ENCODE measurements around the gene PLEKHA8.

Gene PLEKHA8

DNA sequence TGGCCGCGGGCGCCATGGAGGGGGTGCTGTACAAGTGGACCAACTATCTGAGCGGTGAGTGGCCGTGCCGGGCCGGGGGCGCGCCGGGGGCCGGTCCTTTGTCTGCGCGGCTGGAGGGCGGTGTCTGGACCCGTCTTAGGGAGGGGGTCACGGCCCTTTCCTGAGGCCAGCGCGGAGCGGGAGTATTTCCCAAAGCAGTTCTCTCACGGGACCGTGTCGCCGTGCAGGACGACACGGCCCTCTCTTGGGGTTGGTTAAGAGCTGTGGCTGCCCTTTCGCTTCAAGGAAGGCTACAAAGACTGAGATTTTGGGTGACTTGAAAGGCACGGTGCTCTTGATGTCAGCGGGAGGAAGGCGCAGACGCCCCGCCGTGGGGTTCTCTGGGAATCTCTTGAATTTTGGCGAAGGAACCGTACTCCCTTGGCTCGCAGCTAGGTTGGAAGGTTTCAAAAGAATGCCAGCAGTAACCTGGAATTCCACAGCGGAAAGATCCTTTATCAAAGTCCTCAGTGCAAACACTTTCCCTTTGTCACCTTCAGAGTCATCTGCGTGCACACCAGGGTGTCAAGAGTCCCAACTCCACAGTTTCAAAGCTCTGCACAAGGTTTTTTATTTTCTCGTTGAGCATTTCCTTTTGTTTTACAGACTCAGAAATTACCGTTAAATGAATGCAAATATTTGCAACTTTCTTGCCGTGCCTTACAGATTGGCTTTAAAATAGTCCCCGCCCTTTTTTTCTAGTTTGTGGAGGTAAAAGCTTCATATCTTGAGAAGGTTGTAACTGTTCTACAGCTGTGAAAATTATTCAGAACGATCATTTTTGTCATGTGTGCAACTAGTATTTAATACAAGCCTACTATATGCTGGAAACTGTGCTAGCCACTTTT is 780 bp downstream of the PLEKHA8 start:
- Mint-ChIP-seq H3K36me3 (ENCODE audit: insufficient read depth) (peaks cover 13% of the 10 kb centered on the region), H3K4me3 (no peak overlapping the region), H3K27me3 (no peaks in the 10 kb centered on the region), H3K27ac (peak overlapping the region in 1 of 2 donors; percentile 75), H3K4me1 (ENCODE audit: low read depth in 2 of 2) (peaks cover 17 to 27% of the 10 kb centered on the region in 2 donors), H3K9me3 (no peaks in the 10 kb centered on the region)
- peak; percentile 6 to 29 (median 16) for DNase-seq
- ATAC-seq (replicated peaks), result peak; percentile 19

DNA sequence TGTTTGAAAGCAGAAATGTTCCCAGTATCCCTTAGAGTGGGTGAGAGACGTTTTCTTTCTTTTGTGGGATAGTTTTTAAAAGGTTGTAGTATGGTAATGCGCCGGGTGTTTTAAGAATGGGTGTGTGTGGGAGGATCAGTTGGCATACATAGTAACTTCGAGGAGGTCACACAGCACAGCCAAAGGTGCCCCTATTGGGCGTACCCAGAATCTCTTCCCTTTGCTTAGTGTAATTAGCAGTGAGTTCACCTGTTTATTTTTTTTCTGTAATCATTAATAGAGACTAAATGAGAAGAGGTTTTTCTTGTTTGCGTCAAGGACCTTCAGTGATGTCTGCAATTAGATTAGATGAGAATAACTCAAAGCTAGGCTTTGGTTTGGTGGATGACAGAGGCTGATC is 1.5 kb downstream of the PLEKHA8 start:
- ATAC-seq (replicated peaks) (no peak), DNase-seq (no peak)
- Mint-ChIP-seq H3K4me3 (no peak overlapping the region), H3K9me3 (no peaks in the 10 kb centered on the region), H3K36me3 (ENCODE audit: insufficient read depth) (peaks cover 13% of the 10 kb centered on the region), H3K27me3 (no peaks in the 10 kb centered on the region), H3K4me1 (ENCODE audit: low read depth in 2 of 2) (peaks cover 17 to 26% of the 10 kb centered on the region in 2 donors), H3K27ac (peak overlapping the region in 1 of 2 donors; percentile 75)

DNA sequence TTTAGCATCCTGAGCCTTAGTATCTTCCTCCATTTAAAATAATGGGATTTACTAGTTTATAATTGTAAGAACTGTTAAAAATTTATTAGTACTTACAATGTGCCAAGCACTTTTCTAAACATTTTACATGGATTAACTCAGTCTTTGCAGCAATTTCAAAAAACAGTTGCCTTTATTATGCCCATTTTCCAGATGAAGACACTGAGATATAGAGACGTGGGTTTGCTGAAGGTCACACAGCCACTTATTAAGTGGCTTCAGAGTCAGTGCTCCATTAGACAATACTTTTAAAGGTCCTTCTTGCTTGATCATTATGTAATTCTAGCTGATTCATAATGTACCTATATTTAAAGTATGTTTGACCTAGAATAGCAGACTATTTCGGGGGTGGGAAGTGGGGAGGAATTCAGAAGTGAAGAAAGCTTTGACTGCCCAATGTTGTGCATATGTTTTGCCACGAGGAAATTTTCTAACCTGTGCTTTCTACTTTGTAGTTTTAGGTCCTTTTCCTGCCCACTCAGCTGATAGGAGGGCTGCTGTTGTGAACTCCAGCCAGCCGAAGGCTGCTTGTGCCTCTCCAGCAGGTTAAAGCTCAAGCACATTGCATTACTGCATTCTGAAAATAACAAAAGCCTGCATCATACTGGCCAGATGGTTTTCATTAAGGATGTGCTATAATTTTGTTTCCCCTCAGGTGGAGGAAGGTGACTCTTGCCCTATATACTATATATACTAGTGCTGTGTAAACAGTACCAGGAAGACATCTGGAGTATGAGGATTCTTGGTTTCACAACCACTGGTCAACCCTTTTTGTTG is 4.3 kb downstream of the PLEKHA8 start:
- Mint-ChIP-seq H3K36me3 (ENCODE audit: insufficient read depth) (peaks cover 6% of the 10 kb centered on the region), H3K4me1 (ENCODE audit: low read depth in 2 of 2) (peaks cover 5 to 10% of the 10 kb centered on the region in 2 donors), H3K27ac (no peak overlapping the region), H3K27me3 (no peaks in the 10 kb centered on the region), H3K9me3 (no peaks in the 10 kb centered on the region), H3K4me3 (no peak overlapping the region)
- DNase-seq, result no peak
- no peak for ATAC-seq (replicated peaks)

DNA sequence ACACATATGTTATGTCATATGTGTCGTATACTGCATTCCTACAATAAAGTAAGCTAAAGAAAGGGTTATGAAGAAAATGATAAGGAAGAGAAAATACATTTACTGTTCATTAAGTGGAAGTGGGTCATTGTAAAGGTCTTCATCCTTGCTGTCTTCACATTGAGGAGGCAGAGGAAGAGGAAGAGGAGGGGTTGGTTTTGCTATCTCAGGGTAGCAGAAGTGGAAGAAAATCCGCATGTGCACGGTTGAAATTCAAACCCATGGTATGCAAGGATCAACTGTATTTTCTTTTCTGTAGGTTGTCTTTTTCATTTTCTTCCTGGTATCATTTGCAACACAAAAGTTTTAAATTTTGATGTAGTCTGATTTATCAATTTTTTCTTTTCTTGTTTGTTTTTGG is 6.3 kb downstream of the PLEKHA8 start:
- Mint-ChIP-seq H3K27me3 (no peaks in the 10 kb centered on the region), H3K27ac (no peak overlapping the region), H3K4me1 (ENCODE audit: low read depth in 2 of 2) (peaks cover under 1 to 4% of the 10 kb centered on the region in 2 donors), H3K9me3 (no peaks in the 10 kb centered on the region), H3K36me3 (ENCODE audit: insufficient read depth) (peaks cover 4% of the 10 kb centered on the region), H3K4me3 (no peak overlapping the region)
- ATAC-seq (replicated peaks), result no peak
- DNase-seq, result no peak

DNA sequence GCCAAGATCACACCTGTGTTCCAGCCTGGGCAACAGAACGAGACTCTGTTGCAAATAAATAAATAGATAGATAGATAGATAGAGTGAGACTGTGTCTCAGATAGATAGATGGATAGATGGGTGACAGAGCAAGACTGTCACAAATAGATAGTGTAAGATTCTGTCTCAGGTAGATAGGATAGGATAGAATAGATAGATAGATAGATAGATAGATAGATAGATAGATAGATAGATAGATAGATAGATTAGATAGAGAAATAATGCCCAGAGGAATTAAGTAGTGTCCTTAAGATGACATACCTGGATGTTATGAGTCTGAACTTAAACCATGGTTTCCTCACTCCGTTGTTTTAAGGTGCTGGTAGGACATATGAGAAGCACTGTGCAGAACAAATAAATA is 8.0 kb downstream of the PLEKHA8 start:
- no peak for ATAC-seq (replicated peaks)

DNA sequence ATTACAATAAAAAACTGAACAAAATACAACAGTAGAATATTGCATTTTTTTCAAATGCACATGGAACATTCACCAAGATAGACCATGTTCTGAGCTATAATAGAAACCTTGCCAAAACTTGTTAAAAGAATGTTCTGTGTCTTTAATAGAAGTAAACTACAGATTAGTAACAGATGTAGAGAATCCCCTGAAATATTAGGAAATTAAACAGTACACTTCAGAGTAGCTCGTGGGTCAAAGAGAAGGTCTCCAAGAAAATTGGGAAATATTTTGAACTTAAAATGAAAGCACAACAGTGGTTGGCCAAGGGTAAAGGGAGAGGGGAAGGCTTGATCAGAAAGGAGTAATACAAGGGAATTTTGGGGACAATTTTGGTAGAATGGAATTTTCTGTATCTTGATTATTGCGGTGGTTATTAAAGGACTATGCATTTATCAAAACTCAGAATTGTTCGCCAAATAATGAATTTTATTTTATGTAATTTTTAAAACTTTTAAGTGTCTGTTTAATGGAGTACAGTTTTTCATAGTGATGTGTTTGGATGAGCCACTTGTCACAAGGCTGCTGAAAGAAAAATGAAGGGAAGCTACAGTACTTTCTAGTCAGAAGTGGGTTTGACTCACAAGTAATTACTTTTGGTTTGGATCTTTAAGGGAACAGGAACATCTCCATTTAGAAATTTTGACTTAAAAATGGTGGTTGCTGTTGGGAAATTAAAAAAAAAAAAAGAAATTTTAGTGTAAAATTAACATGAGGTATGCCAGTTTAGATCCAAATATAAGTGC is 10.2 kb downstream of the PLEKHA8 start:
- Mint-ChIP-seq H3K36me3 (ENCODE audit: insufficient read depth) (peaks cover 4% of the 10 kb centered on the region), H3K27me3 (no peaks in the 10 kb centered on the region), H3K9me3 (no peaks in the 10 kb centered on the region), H3K27ac (no peak overlapping the region), H3K4me1 (ENCODE audit: low read depth in 2 of 2) (peaks cover 9 to 25% of the 10 kb centered on the region in 2 donors), H3K4me3 (no peak overlapping the region)
- DNase-seq (no peak), ATAC-seq (replicated peaks) (no peak)

More for the DNA sequence above, 8.0 kb downstream of the PLEKHA8 start:
- no peak overlapping the region for H3K4me3 Mint-ChIP-seq
- DNase-seq, result no peak
- H3K9me3 Mint-ChIP-seq, result no peaks in the 10 kb centered on the region
- no peak overlapping the region for H3K27ac Mint-ChIP-seq
- H3K4me1 Mint-ChIP-seq (ENCODE audit: low read depth in 2 of 2), result peaks cover 7 to 17% of the 10 kb centered on the region in 2 donors
- peaks cover 4% of the 10 kb centered on the region for H3K36me3 Mint-ChIP-seq (ENCODE audit: insufficient read depth)
- H3K27me3 Mint-ChIP-seq, result no peaks in the 10 kb centered on the region

DNA sequence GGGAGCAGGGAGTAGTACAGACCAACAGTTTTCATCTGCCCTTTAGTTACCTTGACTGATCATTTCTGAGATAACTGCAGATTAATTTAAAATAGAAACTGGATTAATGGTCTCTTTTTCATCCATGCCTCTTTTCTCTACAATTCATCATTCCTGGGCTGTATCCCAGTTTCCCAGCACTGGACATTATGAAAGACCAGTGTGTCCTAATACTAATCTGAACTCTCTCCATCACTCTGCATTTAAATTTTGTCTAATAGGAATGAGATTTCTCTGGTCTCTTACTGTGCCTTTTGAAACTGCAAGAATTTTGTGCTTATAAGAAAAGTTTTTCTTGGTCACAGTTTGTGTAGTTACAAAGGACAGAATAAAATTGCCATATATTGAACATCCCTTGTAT is 12.7 kb downstream of the PLEKHA8 start:
- Mint-ChIP-seq H3K36me3 (ENCODE audit: insufficient read depth) (peaks cover 4% of the 10 kb centered on the region), H3K9me3 (no peaks in the 10 kb centered on the region), H3K4me3 (no peak overlapping the region), H3K27me3 (no peaks in the 10 kb centered on the region), H3K27ac (no peak overlapping the region), H3K4me1 (ENCODE audit: low read depth in 2 of 2) (peaks cover 9 to 25% of the 10 kb centered on the region in 2 donors)
- DNase-seq, result no peak
- no peak for ATAC-seq (replicated peaks)

DNA sequence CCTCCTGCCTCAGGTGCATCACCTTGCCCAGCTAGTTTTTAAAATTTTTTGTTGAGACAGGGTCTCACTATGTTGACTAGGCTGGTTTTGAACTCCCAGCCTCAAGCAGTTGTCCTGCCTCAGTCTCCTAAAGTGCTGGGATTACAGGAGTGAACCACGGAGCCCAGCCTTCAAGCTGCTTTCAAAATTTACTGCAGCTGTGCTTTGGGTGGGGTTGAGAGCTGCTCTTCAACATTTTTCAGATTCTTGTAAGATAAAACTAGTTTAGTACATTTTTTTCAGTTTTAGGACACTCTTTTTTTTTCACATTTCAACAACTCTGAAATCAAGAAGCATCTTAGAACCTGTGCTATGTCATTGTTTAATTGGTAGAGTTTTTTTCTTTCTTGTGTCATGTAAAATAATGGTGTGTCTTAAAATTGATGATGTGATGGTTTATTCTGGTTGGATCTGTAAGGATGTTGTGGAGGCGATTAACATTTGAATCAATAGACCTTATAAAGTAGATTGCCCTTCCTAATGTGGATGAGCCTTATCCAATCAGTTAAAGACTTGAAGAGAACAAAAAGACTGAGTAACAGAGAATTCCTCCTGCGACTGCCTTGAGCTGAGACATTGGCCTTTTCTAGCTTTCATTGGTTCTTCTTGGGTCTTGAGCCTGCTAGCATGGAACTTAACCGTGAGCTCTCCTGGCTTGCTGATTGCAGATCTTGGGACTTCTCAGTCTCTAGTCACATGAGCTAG is 13.5 kb downstream of the PLEKHA8 start:
- no peak for ATAC-seq (replicated peaks)
- Mint-ChIP-seq H3K4me1 (ENCODE audit: low read depth in 2 of 2) (peaks cover 9 to 25% of the 10 kb centered on the region in 2 donors), H3K27me3 (no peaks in the 10 kb centered on the region), H3K4me3 (no peak overlapping the region), H3K9me3 (no peaks in the 10 kb centered on the region), H3K36me3 (ENCODE audit: insufficient read depth) (peaks cover 4% of the 10 kb centered on the region), H3K27ac (no peak overlapping the region)
- DNase-seq, result no peak

DNA sequence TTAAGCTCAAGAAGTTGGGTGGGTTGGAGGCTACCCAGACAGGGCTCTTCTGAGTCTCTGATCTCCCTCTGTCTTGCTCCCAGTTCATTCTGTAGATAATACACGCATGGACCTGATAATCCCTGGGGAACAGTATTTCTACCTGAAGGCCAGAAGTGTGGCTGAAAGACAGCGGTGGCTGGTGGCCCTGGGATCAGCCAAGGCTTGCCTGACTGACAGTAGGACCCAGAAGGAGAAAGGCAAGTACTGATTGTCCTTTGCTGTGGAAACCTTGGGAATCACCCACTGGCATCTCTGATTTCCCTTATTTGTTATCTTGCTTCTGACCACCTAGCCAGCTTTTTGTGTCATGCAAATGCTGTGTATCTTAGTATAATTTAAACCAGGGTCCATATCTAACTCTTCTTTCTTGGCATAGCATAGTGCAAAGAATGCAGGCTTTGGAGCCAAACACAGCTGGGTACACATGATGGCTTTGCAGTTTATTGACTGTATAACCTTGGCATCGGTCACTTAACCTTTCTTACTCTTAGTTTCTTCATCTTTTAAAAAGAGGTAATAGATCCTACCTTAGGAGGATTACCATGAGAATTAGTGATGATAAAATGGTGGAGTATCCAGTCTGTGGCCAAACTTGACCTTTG is 18.0 kb downstream of the PLEKHA8 start:
- Mint-ChIP-seq H3K9me3 (no peaks in the 10 kb centered on the region), H3K27ac (no peak overlapping the region), H3K4me1 (ENCODE audit: low read depth in 2 of 2) (peaks cover 2 to 8% of the 10 kb centered on the region in 2 donors), H3K36me3 (ENCODE audit: insufficient read depth) (peaks cover 5% of the 10 kb centered on the region), H3K4me3 (no peak overlapping the region), H3K27me3 (no peaks in the 10 kb centered on the region)
- DNase-seq (no peak), ATAC-seq (replicated peaks) (no peak)

DNA sequence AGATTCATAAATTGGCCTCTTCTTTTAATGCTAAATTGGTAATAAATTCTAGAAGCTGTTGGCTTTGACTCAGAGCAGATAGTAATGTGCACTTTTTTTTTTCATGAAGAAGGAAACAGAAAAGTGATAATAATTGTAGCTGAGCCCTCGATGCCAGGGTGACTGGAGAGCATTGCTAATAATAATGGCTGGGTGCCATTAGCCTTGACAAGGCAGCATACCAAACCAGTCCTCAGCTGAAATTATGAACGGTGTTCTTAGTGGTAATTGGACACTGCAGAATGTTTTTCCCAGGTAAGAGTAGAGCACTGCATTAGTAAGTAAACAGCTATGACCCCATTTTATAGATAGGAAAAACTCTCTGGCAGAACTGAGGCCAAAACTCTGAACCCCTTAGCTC is 18.9 kb downstream of the PLEKHA8 start:
- peaks cover 2% of the 10 kb centered on the region in 2 donors for H3K4me1 Mint-ChIP-seq (ENCODE audit: low read depth in 2 of 2)
- no peak overlapping the region for H3K27ac Mint-ChIP-seq
- no peaks in the 10 kb centered on the region for H3K27me3 Mint-ChIP-seq
- DNase-seq (no peak), ATAC-seq (replicated peaks) (no peak)
- no peak overlapping the region for H3K4me3 Mint-ChIP-seq
- no peaks in the 10 kb centered on the region for H3K9me3 Mint-ChIP-seq
- H3K36me3 Mint-ChIP-seq (ENCODE audit: insufficient read depth), result peaks cover 5% of the 10 kb centered on the region

DNA sequence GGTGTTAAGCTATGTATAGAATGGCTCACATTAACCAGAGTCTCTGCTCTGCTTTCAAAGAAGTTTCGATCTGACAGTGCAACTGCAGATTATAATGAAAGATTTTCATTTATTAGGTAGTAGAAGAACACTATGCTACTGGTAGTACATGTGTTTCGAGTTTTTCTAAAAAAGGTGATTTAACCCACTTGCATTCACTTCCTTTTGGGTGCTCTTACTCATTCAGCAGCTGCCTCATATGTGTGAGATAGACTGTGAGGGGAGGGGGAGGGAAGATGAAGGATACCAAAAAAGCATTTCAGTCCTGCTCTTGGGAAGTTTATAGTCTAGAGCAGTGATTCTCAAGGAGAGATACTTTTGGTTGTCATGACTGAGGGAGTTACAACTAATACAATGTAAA is 20.4 kb downstream of the PLEKHA8 start:
- DNase-seq, result no peak
- Mint-ChIP-seq H3K4me3 (no peak overlapping the region), H3K27me3 (no peaks in the 10 kb centered on the region), H3K27ac (no peak overlapping the region), H3K9me3 (no peaks in the 10 kb centered on the region), H3K4me1 (ENCODE audit: low read depth in 2 of 2) (no peaks in the 10 kb centered on the region), H3K36me3 (ENCODE audit: insufficient read depth) (peaks cover 8% of the 10 kb centered on the region)
- no peak for ATAC-seq (replicated peaks)

DNA sequence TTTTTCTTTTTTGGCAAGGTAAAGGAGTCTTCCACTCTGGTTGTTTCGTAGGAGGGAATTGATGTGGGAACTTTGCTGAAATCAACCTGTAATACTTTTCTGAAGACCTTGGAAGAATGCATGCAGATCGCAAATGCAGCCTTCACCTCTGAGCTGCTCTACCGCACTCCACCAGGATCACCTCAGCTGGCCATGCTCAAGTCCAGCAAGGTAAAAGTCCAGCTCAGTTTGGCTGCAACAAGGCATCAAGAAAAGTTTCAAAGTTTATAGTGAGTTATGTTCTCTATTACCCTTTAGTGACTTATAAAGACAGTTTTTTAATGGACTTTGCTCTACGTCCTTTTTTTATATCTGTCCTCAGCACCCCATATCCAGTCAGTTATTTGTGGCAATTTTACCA is 21.0 kb downstream of the PLEKHA8 start:
- ATAC-seq (replicated peaks) (no peak), DNase-seq (no peak)
- H3K36me3 Mint-ChIP-seq (ENCODE audit: insufficient read depth), result peaks cover 8% of the 10 kb centered on the region
- H3K9me3 Mint-ChIP-seq, result no peaks in the 10 kb centered on the region
- no peaks in the 10 kb centered on the region for H3K4me1 Mint-ChIP-seq (ENCODE audit: low read depth in 2 of 2)
- H3K4me3 Mint-ChIP-seq, result no peak overlapping the region
- no peak overlapping the region for H3K27ac Mint-ChIP-seq
- no peaks in the 10 kb centered on the region for H3K27me3 Mint-ChIP-seq
